ENCODE results near the gene FICD. TPM values are rescaled to one million over a fixed set of nuclear protein-coding genes. Genes with fewer than 3 reads are reported as not detected.
A peak's percentile ranks its signal among the peaks of the same experiment; 100 is the strongest.

FICD gene
- total and polyA plus RNA-seq, 2 donors (not counting 1 experiment from before 2014, with no cell fraction given) = 1.2 to 9.1 TPM

GRCh38 chr12:108542320-108542719 is 27.2 kb downstream of the FICD start:
- H2AFZ ChIP-seq (ENCODE audit: insufficient read depth, low read depth, low read length, poor library complexity, severe bottlenecking) = no peak overlapping the region
- DNase-seq (no peak), ATAC-seq (ENCODE audit: low read depth) (no peak)
- H3K27me3 ChIP-seq (replicated peaks in 1 of 4; ENCODE audit: control extremely low read depth in 1 of 4, control insufficient read depth in 3 of 4, insufficient read depth in 4 of 4, low read length in 3 of 4) = no peaks in the 10 kb centered on the region
- peak overlapping the region; percentile 29 for H3K4me3 Mint-ChIP-seq
- H3K9me3 Mint-ChIP-seq (ENCODE audit: insufficient read depth) = no peaks in the 10 kb centered on the region
- H3K27ac Mint-ChIP-seq = peak overlapping the region; percentile 74
- H3K9me3 ChIP-seq (ENCODE audit: control extremely low read depth in 1 of 3, control insufficient read depth in 2 of 3, insufficient read depth in 1 of 3, low read length in 2 of 3) = peaks cover 0 to 5% (median 0%) of the 10 kb centered on the region in 3 donors
- CTCF ChIA-PET = no interaction called here
- peaks cover 19% of the 10 kb centered on the region for H3K4me1 Mint-ChIP-seq
- no peak overlapping the region for H3K4me3 ChIP-seq (ENCODE audit: control extremely low read depth in 1 of 5, extremely low read depth in 1 of 5, insufficient read depth in 1 of 5, low read depth in 2 of 5, low read length in 4 of 5)
- H3K79me2 ChIP-seq (ENCODE audit: control insufficient read depth, insufficient read depth, low read length) = peaks cover 67% of the 10 kb centered on the region
- H3K4me1 ChIP-seq (ENCODE audit: control insufficient read depth in 2 of 2, insufficient read depth in 2 of 2, low read length in 2 of 2) = peaks cover 0 to 16% of the 10 kb centered on the region in 2 donors
- intact Hi-C loops (cut with micrococcal nuclease) = no loop called here
- H3K27me3 Mint-ChIP-seq = no peaks in the 10 kb centered on the region
- H3K27ac ChIP-seq (ENCODE audit: low read length in 2 of 2) = peak overlapping the region in 1 of 2 donors; percentile 29
- peaks cover 43% of the 10 kb centered on the region for H4K20me1 ChIP-seq (ENCODE audit: control insufficient read depth, insufficient read depth, low read length, poor library complexity, severe bottlenecking)
- peaks cover 9 to 74% of the 10 kb centered on the region in 2 experiments for H3K36me3 ChIP-seq (replicated peaks in 1 of 2; ENCODE audit: control extremely low read depth in 1 of 2, control insufficient read depth in 1 of 2, extremely low read depth in 1 of 2, insufficient read depth in 2 of 2, low read length in 1 of 2)
- TF ChIP-seq EZH2 (IDR thresholded peaks at IDR 0.05; ENCODE audit: borderline replicate concordance, insufficient read depth, low read depth, low read length, poor library complexity, severe bottlenecking) = no peak
- TF ChIP-seq, protein P1, sequence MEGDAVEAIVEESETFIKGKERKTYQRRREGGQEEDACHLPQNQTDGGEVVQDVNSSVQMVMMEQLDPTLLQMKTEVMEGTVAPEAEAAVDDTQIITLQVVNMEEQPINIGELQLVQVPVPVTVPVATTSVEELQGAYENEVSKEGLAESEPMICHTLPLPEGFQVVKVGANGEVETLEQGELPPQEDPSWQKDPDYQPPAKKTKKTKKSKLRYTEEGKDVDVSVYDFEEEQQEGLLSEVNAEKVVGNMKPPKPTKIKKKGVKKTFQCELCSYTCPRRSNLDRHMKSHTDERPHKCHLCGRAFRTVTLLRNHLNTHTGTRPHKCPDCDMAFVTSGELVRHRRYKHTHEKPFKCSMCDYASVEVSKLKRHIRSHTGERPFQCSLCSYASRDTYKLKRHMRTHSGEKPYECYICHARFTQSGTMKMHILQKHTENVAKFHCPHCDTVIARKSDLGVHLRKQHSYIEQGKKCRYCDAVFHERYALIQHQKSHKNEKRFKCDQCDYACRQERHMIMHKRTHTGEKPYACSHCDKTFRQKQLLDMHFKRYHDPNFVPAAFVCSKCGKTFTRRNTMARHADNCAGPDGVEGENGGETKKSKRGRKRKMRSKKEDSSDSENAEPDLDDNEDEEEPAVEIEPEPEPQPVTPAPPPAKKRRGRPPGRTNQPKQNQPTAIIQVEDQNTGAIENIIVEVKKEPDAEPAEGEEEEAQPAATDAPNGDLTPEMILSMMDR (IDR thresholded peaks at IDR 0.05) = no peak
- POLR2A ChIA-PET = no interaction called here
- WGBS (ENCODE audit: insufficient coverage) = 94% methylated on average over 2 of the region's 4 CpGs
- H3K4me2 ChIP-seq (replicated peaks; ENCODE audit: low read depth, low read length, poor library complexity, severe bottlenecking) = no peak overlapping the region
- no peak overlapping the region for H3K9ac ChIP-seq (ENCODE audit: low read length)

DNA sequence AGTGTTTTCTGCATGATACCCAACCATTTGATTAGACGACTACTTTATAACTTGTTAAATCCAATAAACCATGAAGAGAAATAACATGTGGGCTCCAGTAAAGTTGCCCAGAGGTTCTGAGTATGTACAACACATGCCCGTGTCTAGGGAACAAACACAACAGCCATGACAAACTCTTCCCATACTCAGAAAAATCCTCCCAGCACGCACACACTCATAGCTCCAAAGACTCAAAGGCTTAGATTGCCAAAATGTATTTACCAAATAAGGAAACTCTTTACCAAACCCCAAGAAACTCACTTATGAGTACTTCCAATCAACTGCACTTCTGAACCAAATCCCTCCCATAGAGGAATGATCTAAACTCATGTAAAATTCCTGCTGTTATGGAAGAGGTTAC is 28.6 kb downstream of the FICD start:
- ATAC-seq (ENCODE audit: low read depth) (no peak), DNase-seq (no peak)
- Histone ChIP-seq H3K27ac (ENCODE audit: low read length in 2 of 2) (peak overlapping the region in 1 of 2 donors; percentile 22), H3K4me2 (replicated peaks; ENCODE audit: low read depth, low read length, poor library complexity, severe bottlenecking) (no peak overlapping the region), H4K20me1 (ENCODE audit: control insufficient read depth, insufficient read depth, low read length, poor library complexity, severe bottlenecking) (peaks cover 46% of the 10 kb centered on the region), H3K4me1 (ENCODE audit: control insufficient read depth in 2 of 2, insufficient read depth in 2 of 2, low read length in 2 of 2) (peaks cover 0 to 16% of the 10 kb centered on the region in 2 donors), H2AFZ (ENCODE audit: insufficient read depth, low read depth, low read length, poor library complexity, severe bottlenecking) (no peak overlapping the region), H3K4me3 (ENCODE audit: control extremely low read depth in 1 of 5, extremely low read depth in 1 of 5, insufficient read depth in 1 of 5, low read depth in 2 of 5, low read length in 4 of 5) (no peak overlapping the region), H3K36me3 (replicated peaks in 1 of 2; ENCODE audit: control extremely low read depth in 1 of 2, control insufficient read depth in 1 of 2, extremely low read depth in 1 of 2, insufficient read depth in 2 of 2, low read length in 1 of 2) (peaks cover 9 to 74% of the 10 kb centered on the region in 2 experiments), H3K9me3 (ENCODE audit: control extremely low read depth in 1 of 3, control insufficient read depth in 2 of 3, insufficient read depth in 1 of 3, low read length in 2 of 3) (peaks cover 0 to 5% (median 0%) of the 10 kb centered on the region in 3 donors), H3K79me2 (ENCODE audit: control insufficient read depth, insufficient read depth, low read length) (peaks cover 81% of the 10 kb centered on the region), H3K27me3 (replicated peaks in 1 of 4; ENCODE audit: control extremely low read depth in 1 of 4, control insufficient read depth in 3 of 4, insufficient read depth in 4 of 4, low read length in 3 of 4) (no peaks in the 10 kb centered on the region), H3K9ac (ENCODE audit: low read length) (no peak overlapping the region)
- ChIA-PET POLR2A (no interaction called here), CTCF (no interaction called here)
- no peaks in the 10 kb centered on the region for H3K9me3 Mint-ChIP-seq (ENCODE audit: insufficient read depth)
- peaks cover 23% of the 10 kb centered on the region for H3K4me1 Mint-ChIP-seq
- 100% methylated on average over 3 of the region's 3 CpGs for WGBS (ENCODE audit: insufficient coverage)
- intact Hi-C loops (cut with micrococcal nuclease) = no loop called here
- H3K27ac Mint-ChIP-seq = peak overlapping the region; percentile 77
- TF ChIP-seq, protein P1 (IDR thresholded peaks at IDR 0.05) = no peak
- no peak for TF ChIP-seq EZH2 (IDR thresholded peaks at IDR 0.05; ENCODE audit: borderline replicate concordance, insufficient read depth, low read depth, low read length, poor library complexity, severe bottlenecking)
- no peaks in the 10 kb centered on the region for H3K27me3 Mint-ChIP-seq
- H3K4me3 Mint-ChIP-seq = no peak overlapping the region
